H9 (cell line): ENCODE measurements around the gene SPDEF. TPM values are rescaled to one million over a fixed set of nuclear protein-coding genes. Genes with fewer than 3 reads are reported as not detected.

ENCODE experiments used
- DNase-seq: peaks from one replicate; pipeline ENCODE4 v3.0.0-alpha.2; 2017
- H2AFZ ChIP-seq: one replicate; pipeline ENCODE4 v1.6.1; 2013; ENCODE audit warnings: mild to moderate bottlenecking, low read length, control low read depth, moderate library complexity
- H2AK5ac ChIP-seq: 2 replicates; pipeline ENCODE4 v1.6.1; 2013; ENCODE audit warnings: low read length, control low read depth, mixed read lengths; ENCODE audit not compliant: insufficient read length
- H2BK120ac ChIP-seq: one replicate; pipeline ENCODE4 v1.6.1; 2013; ENCODE audit warnings: low read depth, mild to moderate bottlenecking, low read length, control low read depth, inconsistent platforms; ENCODE audit not compliant: poor library complexity, severe bottlenecking
- H2BK12ac ChIP-seq: 2 replicates; pipeline ENCODE4 v1.6.1; 2013; ENCODE audit warnings: low read length, control low read depth, mixed read lengths, low read depth; ENCODE audit not compliant: insufficient read length
- H2BK15ac ChIP-seq: 2 replicates; pipeline ENCODE4 v1.6.1; 2013; ENCODE audit warnings: low read depth, low read length, control low read depth
- H2BK20ac ChIP-seq: one replicate; pipeline ENCODE4 v1.6.1; 2013; ENCODE audit warnings: low read depth, mild to moderate bottlenecking, low read length, control low read depth, inconsistent platforms; ENCODE audit not compliant: poor library complexity, severe bottlenecking
- H2BK5ac ChIP-seq: 2 replicates; pipeline ENCODE4 v1.6.1; 2013; ENCODE audit warnings: low read length, control low read depth, mixed read lengths; ENCODE audit not compliant: insufficient read length
- H3K14ac ChIP-seq: 2 replicates; pipeline ENCODE4 v1.6.1; 2013; ENCODE audit warnings: low read length, control low read depth; ENCODE audit not compliant: insufficient read depth
- H3K18ac ChIP-seq: 2 replicates; pipeline ENCODE4 v1.6.1; 2013; ENCODE audit warnings: low read depth, mild to moderate bottlenecking, mixed read lengths, low read length, control low read depth; ENCODE audit not compliant: insufficient read length
- H3K23ac ChIP-seq: 2 replicates; pipeline ENCODE4 v1.6.1; 2013; ENCODE audit warnings: low read length, control low read depth, mixed read lengths, low read depth; ENCODE audit not compliant: insufficient read length
- H3K23me2 ChIP-seq: 2 replicates; pipeline ENCODE4 v1.6.1; 2013; ENCODE audit warnings: low read depth, mild to moderate bottlenecking, mixed read lengths, low read length, control low read depth; ENCODE audit not compliant: insufficient read length, poor library complexity, severe bottlenecking
- H3K27ac ChIP-seq: 2 replicates; pipeline ENCODE4 v1.5.1; 2013; ENCODE audit warnings: low read length, control low read depth, mixed read lengths, low read depth; ENCODE audit not compliant: insufficient read length
- H3K27me3 ChIP-seq: 2 replicates; pipeline ENCODE4 v1.6.1; 2013; ENCODE audit warnings: low read length, control low read depth, inconsistent platforms; ENCODE audit not compliant: insufficient read depth
- H3K4ac ChIP-seq: 2 replicates; pipeline ENCODE4 v1.6.1; 2013; ENCODE audit warnings: low read depth, mild to moderate bottlenecking, control low read depth, inconsistent platforms, low read length, moderate library complexity
- H3K4me1 ChIP-seq: 2 replicates; pipeline ENCODE4 v1.6.1; 2013; ENCODE audit warnings: low read length, control low read depth, inconsistent platforms; ENCODE audit not compliant: insufficient read depth
- H3K4me2 ChIP-seq: 2 replicates; pipeline ENCODE4 v1.6.1; 2013; ENCODE audit warnings: low read length, control low read depth, mixed read lengths; ENCODE audit not compliant: insufficient read length, insufficient read depth
- H3K56ac ChIP-seq: 2 replicates; pipeline ENCODE4 v1.6.1; 2013; ENCODE audit warnings: low read depth, mild to moderate bottlenecking, mixed read lengths, low read length, control low read depth; ENCODE audit not compliant: insufficient read length
- H3K79me1 ChIP-seq: 2 replicates; pipeline ENCODE4 v1.6.1; 2013; ENCODE audit warnings: low read depth, mild to moderate bottlenecking, moderate library complexity, low read length, control low read depth, inconsistent platforms; ENCODE audit not compliant: insufficient read depth, poor library complexity, severe bottlenecking
- H3K79me2 ChIP-seq: 2 replicates; pipeline ENCODE4 v1.6.1; 2013; ENCODE audit warnings: low read length, control low read depth, inconsistent platforms; ENCODE audit not compliant: insufficient read depth
- H3K9ac ChIP-seq: 2 replicates; pipeline ENCODE4 v1.6.1; 2013; ENCODE audit warnings: low read length, control low read depth, mixed read lengths; ENCODE audit not compliant: insufficient read length; ENCODE audit errors: extremely low read depth
- H3K9me3 ChIP-seq: one replicate; pipeline ENCODE4 v1.6.1; 2013; ENCODE audit warnings: low read depth, low read length, inconsistent platforms; ENCODE audit not compliant: control insufficient read depth
- H3T11ph ChIP-seq: one replicate; pipeline ENCODE4 v1.6.1; 2013; ENCODE audit warnings: mild to moderate bottlenecking, low read length, control low read depth, inconsistent platforms
- H4K20me1 ChIP-seq: one replicate; pipeline ENCODE4 v1.6.1; 2013; ENCODE audit not compliant: control insufficient read depth, insufficient read length, insufficient read depth
- H4K5ac ChIP-seq: 2 replicates; pipeline ENCODE4 v1.6.1; 2013; ENCODE audit warnings: low read depth, mild to moderate bottlenecking, mixed read lengths, low read length, control low read depth; ENCODE audit not compliant: insufficient read length
- H4K8ac ChIP-seq: replicated peaks from 2 replicates; pipeline ENCODE4 v1.6.1; 2013; ENCODE audit warnings: low read length, control low read depth, mixed read lengths, low read depth; ENCODE audit not compliant: insufficient read length
- H4K91ac ChIP-seq: 2 replicates; pipeline ENCODE4 v1.6.1; 2013; ENCODE audit warnings: low read depth, mild to moderate bottlenecking, moderate library complexity, mixed read lengths, low read length, control low read depth; ENCODE audit not compliant: insufficient read length
- H3K27ac Mint-ChIP-seq, 3 experiments: 2 replicates in 2 of 3; 3 replicates in 1 of 3; pipeline ENCODE4 v1.8.0; 2020 to 2021; ENCODE audit warnings: mixed read lengths in 3 of 3, mild to moderate bottlenecking in 1 of 3, moderate library complexity in 1 of 3
- H3K27me3 Mint-ChIP-seq: 2 replicates; pipeline ENCODE4 v1.8.0; 2021; ENCODE audit warnings: low read depth, mild to moderate bottlenecking, moderate library complexity, mixed read lengths
- H3K36me3 Mint-ChIP-seq, 3 experiments: 2 replicates in 2 of 3; 3 replicates in 1 of 3; pipeline ENCODE4 v1.8.0; 2020 to 2021; ENCODE audit warnings: low read depth in 3 of 3, mixed read lengths in 3 of 3; ENCODE audit not compliant: insufficient read depth in 1 of 3
- H3K4me1 Mint-ChIP-seq, 2 experiments: 2 replicates each; pipeline ENCODE4 v1.8.0; 2020; ENCODE audit warnings: mixed read lengths in 2 of 2
- H3K4me3 Mint-ChIP-seq, 2 experiments: 2 replicates in 1 of 2; 3 replicates in 1 of 2; pipeline ENCODE4 v1.8.0; 2020 to 2021; ENCODE audit warnings: mild to moderate bottlenecking in 2 of 2, mixed read lengths in 2 of 2, moderate library complexity in 1 of 2
- H3K9me3 Mint-ChIP-seq, 2 experiments: 2 replicates in 1 of 2; 3 replicates in 1 of 2; pipeline ENCODE4 v1.8.0; 2020; ENCODE audit warnings: mild to moderate bottlenecking in 2 of 2, mixed read lengths in 2 of 2, moderate library complexity in 1 of 2
- WGBS: extraction: QIAGEN DNeasy Blood & Tissue Kit; methylation state at CpG from one replicate; pipeline ENCODE4 v1.1.7; 2013; ENCODE audit warnings: missing lambda C conversion rate, low lambda C conversion rate, mixed read lengths; ENCODE audit not compliant: insufficient read length; ENCODE audit errors: extremely low coverage; 5-methylcytosine and 5-hydroxymethylcytosine counted together
- total RNA-seq: library from RNA; stranded (reverse); gene quantifications from 2 replicates; pipeline ENCODE4 v1.2.1, GENCODE V29; 2021
- TF ChIP-seq, protein P1 (sequence below): fragments of 200-600 bp; sonication (generic); conservative IDR thresholded peaks from 3 replicates; pipeline ENCODE4 v1.8.0; 2021; ENCODE audit warnings: antibody characterized with exemption, mild to moderate bottlenecking

The SPDEF gene
- total RNA-seq, 1 experiment from 2014 or later = 0.15 TPM

DNA sequence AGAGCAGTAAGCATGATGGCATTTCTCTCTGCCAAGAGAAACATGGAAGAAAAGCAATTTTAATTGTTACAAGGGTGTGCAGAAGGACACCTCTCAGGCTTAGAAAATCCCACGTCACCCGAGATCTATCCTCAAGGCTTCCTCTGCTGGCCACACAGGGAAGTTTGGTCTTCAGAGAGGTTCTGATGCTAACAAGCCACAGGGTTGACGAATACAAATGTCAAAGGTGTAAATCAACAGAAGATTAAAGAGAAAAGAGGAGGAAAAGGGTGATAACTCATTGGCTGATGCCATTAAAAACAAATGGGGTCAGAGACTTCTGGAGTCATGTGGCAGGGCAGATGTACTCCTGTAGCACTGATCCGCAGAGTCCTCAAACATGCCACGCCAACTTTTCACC lies 33.6 kb upstream of the SPDEF start:
- Histone ChIP-seq H3K4ac (no peak overlapping the region), H3K4me2 (no peak overlapping the region), H3K27me3 (no peaks in the 10 kb centered on the region), H4K8ac (no peak overlapping the region), H3K14ac (no peak overlapping the region), H2AK5ac (no peak overlapping the region), H3K79me2 (peaks cover 2% of the 10 kb centered on the region; the same call in 1 of the 2 replicates), H4K91ac (no peak overlapping the region), H3K23me2 (no peaks in the 10 kb centered on the region), H2BK120ac (no peak overlapping the region), H2BK12ac (no peak overlapping the region), H3K79me1 (no peaks in the 10 kb centered on the region), H3K9me3 (no peaks in the 10 kb centered on the region), H3K4me1 (no peaks in the 10 kb centered on the region; the same call in 1 of the 2 replicates), H4K20me1 (no peaks in the 10 kb centered on the region), H2BK20ac (no peak overlapping the region), H3T11ph (no peak overlapping the region), H3K56ac (no peak overlapping the region), H2BK15ac (no peak overlapping the region), H3K18ac (no peak overlapping the region), H3K23ac (no peak overlapping the region), H2BK5ac (no peak overlapping the region), H3K27ac (no peak overlapping the region), H2AFZ (no peak overlapping the region), H3K9ac (no peak overlapping the region), H4K5ac (no peak overlapping the region)
- no peaks in the 10 kb centered on the region for H3K9me3 Mint-ChIP-seq
- DNase-seq = no peak
- peaks cover 0 to 5% (median 0%) of the 10 kb centered on the region in 3 experiments; a peak in 3 of 7 replicates for H3K36me3 Mint-ChIP-seq
- no peak overlapping the region for H3K4me3 Mint-ChIP-seq
- peaks cover 33 to 41% of the 10 kb centered on the region in 2 experiments for H3K4me1 Mint-ChIP-seq
- H3K27ac Mint-ChIP-seq = peak overlapping the region in 2 of 3 experiments; percentile 0 to 62; a peak in 2 of 7 replicates
- TF ChIP-seq, protein P1, sequence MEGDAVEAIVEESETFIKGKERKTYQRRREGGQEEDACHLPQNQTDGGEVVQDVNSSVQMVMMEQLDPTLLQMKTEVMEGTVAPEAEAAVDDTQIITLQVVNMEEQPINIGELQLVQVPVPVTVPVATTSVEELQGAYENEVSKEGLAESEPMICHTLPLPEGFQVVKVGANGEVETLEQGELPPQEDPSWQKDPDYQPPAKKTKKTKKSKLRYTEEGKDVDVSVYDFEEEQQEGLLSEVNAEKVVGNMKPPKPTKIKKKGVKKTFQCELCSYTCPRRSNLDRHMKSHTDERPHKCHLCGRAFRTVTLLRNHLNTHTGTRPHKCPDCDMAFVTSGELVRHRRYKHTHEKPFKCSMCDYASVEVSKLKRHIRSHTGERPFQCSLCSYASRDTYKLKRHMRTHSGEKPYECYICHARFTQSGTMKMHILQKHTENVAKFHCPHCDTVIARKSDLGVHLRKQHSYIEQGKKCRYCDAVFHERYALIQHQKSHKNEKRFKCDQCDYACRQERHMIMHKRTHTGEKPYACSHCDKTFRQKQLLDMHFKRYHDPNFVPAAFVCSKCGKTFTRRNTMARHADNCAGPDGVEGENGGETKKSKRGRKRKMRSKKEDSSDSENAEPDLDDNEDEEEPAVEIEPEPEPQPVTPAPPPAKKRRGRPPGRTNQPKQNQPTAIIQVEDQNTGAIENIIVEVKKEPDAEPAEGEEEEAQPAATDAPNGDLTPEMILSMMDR = peak; percentile 43; the same call in 2 of the 3 replicates
- H3K27me3 Mint-ChIP-seq = no peaks in the 10 kb centered on the region
- no CpG with 5 or more reads among the region's 5 CpGs for WGBS
